ENCODE measurements around the gene TFB2M.

DNA sequence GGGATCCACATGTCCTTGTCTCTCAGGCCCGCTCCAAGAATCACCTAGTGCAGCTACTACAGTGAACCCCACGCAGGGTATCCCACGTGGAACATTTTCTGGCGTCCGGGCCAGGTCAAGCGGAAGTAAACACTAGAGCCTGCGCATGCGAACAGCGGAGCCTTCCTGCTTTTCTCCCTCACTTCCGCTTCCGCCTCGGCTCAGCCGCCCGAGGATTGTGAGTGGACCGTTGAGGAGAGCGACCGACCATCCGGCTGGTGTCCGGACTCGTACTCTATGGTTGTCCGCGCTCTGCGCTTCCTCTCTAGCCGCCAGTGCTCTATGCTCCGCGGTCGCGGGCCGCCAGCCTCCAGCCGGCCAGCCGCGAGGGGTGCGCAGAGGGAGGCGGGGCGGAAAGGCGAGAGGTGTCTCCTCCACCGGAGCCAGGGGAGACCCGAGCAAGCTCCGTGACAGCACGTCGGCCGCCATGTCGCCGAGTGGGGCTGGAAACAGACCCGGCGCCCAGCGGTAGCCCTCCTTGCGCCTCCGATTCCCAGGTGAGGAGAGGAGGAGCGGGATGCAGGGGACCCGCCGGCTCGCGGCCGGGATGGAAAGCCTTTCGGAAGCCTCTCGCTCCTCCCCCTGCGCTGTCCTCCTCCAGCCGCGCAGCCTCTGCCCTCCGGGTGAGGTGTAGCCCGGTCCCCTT lies at the start of gene TFB2M, which contains the start of gene CNST:
- peak; percentile 74 for TF ChIP-seq POLR2AphosphoS5 (IDR thresholded peaks at IDR 0.05; ENCODE audit: low read depth, low read length)
- TF ChIP-seq, protein P1, sequence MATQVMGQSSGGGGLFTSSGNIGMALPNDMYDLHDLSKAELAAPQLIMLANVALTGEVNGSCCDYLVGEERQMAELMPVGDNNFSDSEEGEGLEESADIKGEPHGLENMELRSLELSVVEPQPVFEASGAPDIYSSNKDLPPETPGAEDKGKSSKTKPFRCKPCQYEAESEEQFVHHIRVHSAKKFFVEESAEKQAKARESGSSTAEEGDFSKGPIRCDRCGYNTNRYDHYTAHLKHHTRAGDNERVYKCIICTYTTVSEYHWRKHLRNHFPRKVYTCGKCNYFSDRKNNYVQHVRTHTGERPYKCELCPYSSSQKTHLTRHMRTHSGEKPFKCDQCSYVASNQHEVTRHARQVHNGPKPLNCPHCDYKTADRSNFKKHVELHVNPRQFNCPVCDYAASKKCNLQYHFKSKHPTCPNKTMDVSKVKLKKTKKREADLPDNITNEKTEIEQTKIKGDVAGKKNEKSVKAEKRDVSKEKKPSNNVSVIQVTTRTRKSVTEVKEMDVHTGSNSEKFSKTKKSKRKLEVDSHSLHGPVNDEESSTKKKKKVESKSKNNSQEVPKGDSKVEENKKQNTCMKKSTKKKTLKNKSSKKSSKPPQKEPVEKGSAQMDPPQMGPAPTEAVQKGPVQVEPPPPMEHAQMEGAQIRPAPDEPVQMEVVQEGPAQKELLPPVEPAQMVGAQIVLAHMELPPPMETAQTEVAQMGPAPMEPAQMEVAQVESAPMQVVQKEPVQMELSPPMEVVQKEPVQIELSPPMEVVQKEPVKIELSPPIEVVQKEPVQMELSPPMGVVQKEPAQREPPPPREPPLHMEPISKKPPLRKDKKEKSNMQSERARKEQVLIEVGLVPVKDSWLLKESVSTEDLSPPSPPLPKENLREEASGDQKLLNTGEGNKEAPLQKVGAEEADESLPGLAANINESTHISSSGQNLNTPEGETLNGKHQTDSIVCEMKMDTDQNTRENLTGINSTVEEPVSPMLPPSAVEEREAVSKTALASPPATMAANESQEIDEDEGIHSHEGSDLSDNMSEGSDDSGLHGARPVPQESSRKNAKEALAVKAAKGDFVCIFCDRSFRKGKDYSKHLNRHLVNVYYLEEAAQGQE (IDR thresholded peaks at IDR 0.05; ENCODE audit: insufficient read depth in 1 of 2, low read depth in 2 of 2, low read length in 2 of 2), result peak; percentile 31 to 64; a peak in 1 of 4 replicates

Measured in PFSK-1 (cell line).